HG02981 (cell line): ENCODE results near the gene GPRC5A.

Experiments
- ATAC-seq: cut with Tn5 transposase; IDR thresholded peaks from one replicate; pipeline ENCODE4 v1.9.1; 2021; ENCODE audit warnings: mild to moderate bottlenecking, moderate library complexity; ENCODE audit not compliant: unreplicated experiment

Gene GPRC5A

DNA sequence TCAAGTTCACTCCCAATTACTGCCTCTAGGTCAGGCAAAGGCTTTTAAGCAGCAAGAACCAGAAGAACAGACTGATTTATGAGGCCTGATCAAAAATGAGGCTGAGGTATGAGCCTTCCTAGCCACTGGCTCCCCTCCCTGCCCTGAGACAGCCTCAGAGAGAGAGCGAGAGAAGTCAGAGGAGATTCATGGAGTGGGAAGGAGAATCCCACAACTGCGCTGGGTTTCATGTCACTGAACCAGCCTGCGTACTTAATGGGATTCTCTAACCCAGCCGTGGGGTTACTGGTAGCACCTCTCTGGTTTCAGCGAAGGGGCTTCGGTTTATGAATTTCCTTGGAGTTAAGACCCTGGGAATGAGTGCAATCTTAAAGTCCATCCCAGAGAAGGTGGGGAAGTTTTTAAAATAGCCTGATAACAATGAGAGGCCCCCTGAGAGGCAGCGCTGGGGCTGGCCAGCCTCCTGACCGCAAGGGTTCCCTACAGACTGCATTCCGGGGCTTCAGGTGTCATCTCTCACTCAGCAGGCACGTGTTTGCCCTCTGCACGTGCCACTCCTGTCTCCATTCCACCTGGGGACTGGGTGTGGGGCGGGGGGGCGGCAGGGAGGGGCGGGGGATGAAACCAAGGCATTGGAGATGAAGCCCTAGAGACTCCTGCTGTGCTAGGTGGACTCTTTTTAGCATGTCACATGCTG is 6.1 kb upstream of the GPRC5A start:
- ATAC-seq, result no peak

DNA sequence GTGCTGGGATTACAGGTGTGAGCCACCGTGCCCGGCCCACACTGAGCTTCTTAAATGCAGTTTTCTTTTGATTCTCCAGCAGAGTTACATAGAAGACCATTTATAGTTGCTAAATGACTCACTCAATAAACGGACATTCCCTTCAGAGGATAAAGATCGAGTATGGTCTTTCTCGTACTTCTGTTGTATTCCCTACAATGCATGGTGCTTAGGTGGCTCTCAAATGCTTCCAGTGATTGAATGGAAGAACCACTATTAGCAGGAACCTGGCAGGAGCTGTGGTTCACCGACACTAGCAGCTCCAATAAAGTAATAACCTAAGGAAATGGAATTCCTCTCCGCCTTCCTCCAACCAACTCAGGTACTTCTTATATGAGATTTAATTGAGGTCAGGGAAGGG is 3.9 kb upstream of the GPRC5A start:
- ATAC-seq, result no peak

DNA sequence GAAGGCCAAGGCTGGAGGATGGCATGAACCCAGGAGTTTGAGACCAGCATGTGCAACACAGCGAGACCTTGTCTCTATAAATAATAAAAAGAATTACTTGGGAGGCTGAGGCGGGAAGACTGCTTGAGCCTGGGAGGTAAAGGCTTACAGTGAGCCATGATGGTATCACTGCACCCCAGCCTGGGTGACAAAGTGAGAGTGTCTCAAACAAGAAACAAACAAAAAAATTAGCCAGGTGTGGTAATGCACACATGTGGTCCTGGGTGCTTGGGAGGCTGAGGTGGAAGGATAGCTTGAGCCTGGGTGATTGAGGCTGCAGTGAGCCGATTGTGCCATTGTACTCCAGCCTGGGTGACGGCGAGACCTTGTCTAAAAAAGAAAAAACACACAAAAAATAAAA is 1.7 kb upstream of the GPRC5A start:
- ATAC-seq, result no peak

DNA sequence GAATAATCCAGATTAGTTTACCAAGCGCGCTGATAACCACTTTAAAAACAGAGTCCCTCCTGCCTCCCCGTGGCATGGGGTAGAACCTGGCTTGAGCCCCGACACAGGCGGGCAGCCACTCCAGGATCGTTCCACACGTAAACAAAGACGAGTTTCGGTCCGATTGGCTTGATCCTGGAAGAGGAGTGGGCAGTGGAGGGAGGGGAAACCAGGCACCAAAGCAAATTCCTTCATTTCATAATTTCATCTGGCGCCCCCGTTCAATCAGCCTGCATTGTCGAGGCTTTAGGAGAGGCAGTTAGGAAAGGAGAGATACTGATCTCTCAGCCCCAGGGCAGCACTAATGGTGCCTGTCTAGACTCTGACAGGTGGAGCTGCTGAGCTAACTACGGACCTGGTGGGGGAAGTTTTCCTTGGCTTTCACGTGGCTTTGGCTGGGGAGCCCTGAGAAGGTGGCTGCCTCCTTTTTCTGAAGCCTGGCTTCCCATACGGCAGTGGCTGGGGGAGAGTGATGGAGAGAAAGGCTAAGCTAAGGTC is 751 bp upstream of the GPRC5A start:
- ATAC-seq, result no peak

DNA sequence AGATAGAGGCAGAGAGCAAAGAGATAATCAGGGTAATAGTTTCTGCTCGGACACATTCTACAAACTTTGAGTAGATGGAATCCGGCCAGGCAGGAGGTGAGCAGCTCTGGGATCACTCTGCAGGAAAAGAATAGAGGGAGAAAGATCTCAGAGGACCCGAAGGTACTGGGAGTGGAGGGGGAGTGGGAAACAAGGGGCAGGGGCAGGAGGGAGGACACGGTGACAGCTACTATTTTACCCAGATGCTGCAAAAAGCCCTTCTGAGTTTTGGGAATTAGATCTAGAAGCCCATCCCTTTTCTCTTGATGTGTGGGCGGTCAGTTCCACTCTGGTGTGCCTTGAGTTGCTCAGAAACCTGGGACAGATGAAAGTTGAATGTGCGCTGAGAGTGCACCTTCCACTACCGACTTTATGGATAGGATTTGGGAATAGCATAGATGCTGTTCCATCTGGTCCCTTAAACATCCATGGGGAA is 556 bp downstream of the GPRC5A start:
- no peak for ATAC-seq

DNA sequence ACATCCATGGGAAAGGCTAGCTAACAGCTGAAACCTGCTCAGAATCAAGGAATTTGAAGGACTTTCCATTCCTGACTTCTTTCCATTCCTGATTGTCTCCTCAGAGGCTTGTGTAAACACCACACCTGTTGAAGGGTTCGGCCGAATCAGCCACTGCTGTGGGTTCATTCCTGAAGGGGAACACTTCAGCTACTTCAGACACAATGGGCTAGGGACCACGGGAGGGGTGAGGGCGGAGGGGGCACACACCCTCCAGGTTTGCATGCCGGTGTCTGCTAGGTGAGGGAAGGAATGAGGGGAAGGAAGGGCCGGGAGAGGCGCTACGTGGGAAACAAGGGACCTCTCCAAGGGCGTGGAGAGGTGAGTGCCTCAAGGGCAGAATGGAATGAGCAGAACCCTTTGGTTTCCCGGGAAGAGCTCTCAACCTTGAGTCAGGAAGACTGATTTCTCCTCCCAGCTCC is 1.3 kb downstream of the GPRC5A start:
- no peak for ATAC-seq

DNA sequence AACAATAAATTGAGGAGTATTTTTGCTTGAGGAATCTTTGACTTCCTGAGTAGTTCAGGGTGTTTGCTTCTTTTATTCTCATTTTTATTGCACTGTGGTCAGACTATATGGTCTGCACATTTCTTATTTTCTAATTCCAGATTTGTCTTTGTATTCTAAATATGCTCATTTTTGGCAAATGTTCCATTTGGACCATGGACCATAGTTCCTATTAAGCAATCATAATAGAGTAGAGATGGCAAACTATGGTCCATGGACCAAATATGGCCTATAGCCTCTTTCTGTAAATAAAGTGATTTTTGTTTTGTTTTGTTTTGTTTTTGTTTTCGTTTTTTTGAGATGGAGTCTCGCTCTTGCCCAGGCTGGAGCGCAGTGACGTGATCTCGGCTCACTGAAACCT is 2.1 kb downstream of the GPRC5A start:
- ATAC-seq, result no peak

DNA sequence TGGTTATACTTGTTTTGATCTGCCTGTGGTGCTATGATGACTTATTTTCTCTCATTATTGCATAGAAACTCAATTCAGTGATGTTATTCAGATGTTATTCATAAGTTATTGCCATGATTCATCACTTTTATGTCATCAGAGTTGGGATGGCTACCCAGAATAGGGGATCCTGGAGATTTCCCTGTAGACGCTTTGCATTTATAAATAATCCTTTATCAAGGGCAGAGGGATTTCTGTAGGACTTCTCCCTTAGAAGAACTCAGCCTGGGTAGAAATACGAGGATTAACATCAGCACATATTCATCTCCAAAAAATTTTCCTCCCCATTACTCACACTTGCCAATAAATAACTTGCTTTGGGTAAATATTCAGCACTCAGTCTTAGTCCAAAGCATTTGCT is 4.9 kb downstream of the GPRC5A start:
- no peak for ATAC-seq

DNA sequence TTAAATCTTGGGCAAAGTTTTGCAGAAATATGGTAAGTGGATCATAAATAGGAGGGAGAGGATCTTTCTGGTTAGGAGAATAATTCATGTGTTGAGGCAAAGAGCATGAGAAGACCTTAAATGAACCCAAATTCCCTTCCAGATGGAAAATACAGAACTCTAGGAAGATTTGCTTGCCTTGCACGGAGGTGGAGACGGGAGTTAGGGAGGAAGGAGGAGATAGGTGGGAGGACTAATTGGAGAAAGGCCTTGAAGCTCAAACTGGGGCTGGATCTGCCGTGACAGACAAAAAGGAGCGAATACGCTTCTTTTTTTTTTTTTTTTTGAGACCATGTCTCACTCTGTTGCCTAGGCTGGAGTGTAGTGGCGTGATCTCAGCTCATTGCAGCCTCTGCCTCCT is 5.9 kb downstream of the GPRC5A start:
- no peak for ATAC-seq

DNA sequence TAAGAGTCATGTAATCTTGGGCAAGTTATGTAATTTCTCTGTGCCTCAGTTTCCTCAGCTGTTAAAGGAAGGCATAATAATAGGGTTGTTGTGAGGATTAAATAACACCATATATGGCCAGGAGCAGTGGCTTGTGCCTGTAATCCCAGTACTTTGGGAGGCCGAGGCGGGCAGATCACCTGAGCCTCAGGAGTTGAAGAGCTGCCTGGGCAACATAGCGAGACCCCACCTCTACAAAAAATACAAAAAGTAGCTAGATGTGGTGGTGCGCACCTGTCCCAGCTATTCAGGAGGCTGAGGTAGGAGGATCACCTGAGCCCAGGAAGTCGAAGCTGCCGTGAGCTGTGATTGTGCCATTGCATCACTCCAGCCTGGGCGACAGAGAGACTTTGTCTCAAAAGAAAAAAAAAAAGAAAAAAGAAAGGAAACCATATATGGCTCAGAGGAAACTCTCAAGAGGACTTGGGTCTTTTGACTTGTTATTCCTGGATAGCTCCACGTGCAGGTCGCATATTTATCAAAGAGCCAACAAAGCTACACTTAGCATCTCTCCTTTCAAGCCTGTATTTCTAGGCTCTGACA is 6.9 kb downstream of the GPRC5A start:
- ATAC-seq, result no peak

DNA sequence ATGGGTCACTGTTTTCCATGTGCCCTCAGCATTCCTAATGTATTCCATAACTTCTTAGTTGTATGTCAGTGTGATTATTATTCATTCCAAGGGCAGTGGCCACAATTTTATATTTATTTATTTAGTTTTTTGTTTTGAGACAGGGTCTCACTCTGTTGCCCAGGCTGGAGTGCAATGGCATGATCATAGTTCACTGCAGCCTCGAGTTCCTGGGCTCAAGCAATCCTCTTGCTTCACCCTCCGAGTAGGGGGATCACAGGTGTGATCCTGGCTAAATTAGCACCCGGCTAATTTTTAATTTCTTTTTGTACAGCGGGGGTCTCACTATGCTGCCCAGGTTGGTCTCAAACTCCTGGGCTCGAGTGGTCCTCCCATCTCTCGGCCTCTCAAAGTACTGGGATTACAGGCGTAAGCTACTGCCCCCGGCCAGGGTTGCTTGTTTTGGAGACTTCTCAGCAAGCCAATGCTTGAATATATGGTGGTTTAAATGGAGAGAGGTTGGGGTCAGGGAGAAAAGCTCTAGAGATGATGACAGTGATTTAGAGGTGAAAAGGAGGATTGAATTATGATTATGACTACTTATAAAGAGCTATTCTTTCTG is 7.6 kb downstream of the GPRC5A start:
- no peak for ATAC-seq

DNA sequence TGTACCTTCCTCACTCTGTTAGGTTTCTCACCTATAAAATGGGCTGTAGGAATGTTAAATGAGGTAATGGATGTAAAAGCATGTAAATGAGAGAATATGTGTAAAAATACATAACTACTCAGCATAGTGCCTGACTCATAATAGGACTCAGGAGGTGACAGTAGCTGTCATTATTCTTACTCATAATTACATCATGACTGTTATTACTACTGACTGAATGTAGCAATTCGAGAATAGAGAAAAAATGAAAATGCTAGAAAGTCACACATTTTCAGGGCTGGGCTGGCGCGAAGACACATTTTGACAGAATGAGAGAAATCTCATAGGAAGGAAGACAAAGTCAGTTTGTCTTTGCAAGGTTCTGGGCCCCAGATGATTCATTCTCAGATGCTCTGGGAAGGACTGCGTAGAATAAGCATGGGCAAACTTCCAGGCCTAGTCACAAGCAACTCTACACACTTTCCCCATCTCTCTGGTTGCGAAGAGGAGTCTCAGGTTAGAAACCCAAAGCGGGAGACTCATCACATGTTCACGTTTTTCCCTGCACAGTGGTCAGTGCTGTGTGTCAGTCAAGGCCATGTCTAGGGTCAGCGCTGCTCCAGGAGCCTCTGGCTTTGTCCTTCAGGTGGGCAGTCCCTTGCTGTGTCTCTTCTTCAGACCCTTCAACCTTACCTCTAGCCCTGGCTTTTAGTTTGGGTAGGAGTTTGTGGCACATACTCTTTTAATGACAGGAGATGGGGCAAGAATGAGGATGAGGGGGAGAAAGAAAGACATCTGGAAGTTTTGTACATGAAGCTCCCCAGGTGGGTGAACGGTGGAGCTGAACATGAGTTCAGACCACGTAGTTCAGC is 8.4 kb downstream of the GPRC5A start:
- peak; percentile 69 for ATAC-seq

DNA sequence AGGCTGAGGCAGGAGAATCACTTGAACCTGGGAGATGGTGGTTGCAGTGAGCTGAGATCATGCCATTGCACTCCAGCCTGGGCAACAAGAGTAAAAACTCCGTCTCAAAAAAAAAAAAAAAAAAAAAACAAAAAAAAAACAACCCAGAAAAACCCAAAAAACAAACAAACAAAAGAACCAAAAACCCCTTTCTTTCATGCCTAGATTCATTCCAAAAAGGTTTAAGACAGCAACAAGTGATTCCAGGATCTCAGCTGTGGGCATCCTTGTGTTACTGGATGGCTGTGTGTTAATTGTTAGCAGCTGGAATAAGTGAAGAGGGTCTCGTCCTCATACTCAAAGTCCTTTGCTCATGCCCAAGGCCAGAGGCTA is 9.4 kb downstream of the GPRC5A start:
- no peak for ATAC-seq

DNA sequence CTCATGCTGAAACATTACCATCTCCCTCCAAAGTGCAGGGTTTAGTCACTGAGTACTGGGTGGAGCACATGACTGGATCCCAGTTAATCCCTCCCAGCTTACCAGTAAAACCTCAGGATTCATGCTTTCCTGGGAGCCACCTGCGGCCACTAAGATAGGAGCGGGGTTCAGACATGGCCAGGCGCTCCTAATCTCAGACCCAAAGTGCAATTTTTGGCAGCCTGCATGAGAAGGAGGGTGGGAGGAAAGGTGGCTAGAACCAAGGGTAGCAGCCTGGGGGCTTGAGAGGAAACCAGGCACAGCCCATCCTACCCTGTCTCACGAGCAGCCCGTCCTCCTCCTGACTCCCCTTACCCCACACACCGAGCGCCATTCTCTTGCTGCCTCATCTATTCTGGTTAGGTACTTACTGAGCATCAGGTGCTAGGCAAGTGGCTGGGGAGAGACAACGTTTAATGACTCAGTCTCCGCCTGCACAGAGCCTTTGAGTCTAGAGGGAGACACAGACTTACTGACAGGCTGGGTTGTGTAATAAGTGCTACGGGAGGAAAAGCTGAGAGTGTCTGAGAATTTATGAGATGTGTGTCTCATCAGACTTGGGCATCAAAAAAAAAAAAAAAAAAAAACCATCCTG is 9.9 kb downstream of the GPRC5A start:
- ATAC-seq, result no peak

DNA sequence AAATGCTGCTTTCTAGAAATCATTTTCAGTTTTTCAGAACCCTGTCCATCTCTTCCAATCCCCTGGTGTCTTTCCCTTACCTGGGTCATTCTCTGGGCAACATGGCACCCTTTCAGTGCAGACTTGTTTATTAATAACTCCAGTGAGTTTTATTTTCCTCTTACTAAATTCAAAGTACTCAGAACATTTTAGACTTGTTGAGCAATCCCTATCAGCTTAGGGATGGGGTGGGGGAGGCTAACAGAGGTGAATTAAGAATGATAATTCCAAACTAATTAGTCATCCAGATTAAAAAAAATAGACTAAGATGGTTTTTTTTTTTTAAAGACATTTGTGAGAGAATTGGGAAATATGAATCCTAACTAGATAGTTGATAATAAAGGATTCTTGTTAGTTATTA is 10.7 kb downstream of the GPRC5A start:
- no peak for ATAC-seq

DNA sequence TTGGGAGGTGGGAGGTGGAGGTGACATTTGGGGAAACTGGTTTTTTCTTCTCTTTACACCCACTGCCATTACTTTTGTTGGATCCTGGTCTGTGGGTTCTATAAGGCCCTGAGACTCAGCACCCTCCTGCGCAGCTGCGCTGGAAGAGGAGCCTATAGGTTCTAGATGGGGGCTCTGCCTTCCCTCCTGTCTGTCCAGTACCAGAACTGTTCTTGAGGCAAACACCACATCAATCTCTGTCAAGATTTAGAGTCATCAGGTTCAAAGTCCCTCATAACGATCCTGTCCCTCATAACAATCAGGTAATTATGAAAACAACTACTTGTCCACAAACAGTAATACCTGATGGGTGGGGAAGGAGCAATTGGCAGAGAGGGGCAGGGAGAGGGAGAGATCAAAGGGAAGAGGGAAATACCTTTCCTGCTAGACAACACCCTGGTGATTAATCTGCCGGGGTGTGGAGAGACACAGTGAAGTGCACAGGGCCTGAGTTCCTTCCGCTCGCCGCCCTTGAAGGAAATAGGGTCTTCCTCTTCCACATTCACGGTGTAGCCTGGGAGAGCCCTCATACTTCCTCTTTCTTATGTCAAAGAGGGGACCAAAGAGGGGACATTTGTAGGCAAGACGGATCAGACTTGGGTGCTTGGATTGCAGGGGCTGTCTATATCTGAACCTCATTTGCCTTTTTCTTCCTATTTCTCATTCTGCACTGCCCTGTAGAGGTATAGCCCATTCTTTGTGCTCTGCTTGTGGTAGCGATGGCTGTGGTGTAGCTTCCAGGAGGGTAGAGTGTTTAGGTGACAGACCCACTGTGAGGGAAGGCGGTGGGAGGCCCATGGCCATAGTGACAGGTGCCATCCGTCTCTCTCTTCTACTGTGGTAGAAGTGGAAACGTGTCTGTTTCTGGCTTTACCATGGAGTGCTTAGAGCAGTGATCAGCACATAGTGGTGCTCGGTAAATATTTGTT is 12.6 kb downstream of the GPRC5A start:
- no peak for ATAC-seq

DNA sequence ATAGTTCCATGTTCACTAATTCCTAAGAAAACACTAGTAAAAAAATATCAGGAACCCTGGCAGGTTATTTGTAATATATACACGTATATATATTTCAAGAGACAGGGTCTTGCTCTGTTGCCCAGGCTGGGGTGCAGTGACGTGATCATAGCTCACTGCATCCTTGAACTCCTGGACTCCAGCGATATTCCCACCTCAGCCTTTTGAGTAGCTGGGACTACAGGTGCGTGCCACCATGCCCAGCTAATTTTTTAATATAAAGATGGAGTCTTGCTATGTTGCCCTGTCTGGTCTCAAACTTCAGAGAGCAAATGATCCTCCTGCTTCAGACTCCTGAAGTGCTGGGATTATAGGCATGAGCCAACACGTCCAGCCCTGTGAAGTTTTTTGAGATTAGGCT is 16.2 kb downstream of the GPRC5A start:
- ATAC-seq, result no peak

DNA sequence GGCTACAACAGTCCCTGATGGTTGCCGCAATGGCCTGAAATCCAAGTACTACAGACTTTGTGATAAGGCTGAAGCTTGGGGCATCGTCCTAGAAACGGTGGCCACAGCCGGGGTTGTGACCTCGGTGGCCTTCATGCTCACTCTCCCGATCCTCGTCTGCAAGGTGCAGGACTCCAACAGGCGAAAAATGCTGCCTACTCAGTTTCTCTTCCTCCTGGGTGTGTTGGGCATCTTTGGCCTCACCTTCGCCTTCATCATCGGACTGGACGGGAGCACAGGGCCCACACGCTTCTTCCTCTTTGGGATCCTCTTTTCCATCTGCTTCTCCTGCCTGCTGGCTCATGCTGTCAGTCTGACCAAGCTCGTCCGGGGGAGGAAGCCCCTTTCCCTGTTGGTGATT is 16.9 kb downstream of the GPRC5A start:
- no peak for ATAC-seq

DNA sequence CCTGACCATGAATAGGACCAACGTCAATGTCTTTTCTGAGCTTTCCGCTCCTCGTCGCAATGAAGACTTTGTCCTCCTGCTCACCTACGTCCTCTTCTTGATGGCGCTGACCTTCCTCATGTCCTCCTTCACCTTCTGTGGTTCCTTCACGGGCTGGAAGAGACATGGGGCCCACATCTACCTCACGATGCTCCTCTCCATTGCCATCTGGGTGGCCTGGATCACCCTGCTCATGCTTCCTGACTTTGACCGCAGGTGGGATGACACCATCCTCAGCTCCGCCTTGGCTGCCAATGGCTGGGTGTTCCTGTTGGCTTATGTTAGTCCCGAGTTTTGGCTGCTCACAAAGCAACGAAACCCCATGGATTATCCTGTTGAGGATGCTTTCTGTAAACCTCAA is 17.3 kb downstream of the GPRC5A start:
- ATAC-seq, result no peak
